Osteoblast (primary cell): ENCODE measurements around the gene PHYKPL. TPM values are rescaled to one million over a fixed set of nuclear protein-coding genes. Genes with fewer than 3 reads are reported as not detected.
A peak's percentile ranks its signal among the peaks of the same experiment; 100 is the strongest.

Experiments
- DNase-seq: peaks from one replicate; pipeline ENCODE4 v3.0.0; 2011; ENCODE audit warnings: low spot score, mixed read lengths; ENCODE audit not compliant: insufficient read length; ENCODE audit errors: missing footprints
- H2AFZ ChIP-seq: 2 replicates; pipeline ENCODE4 v1.6.0; 2011; ENCODE audit warnings: mild to moderate bottlenecking, low read length
- H3K27ac ChIP-seq: 2 replicates; pipeline ENCODE4 v1.5.1; 2011; ENCODE audit warnings: mild to moderate bottlenecking, low read depth, low read length, moderate library complexity
- H3K27me3 ChIP-seq: 2 replicates; pipeline ENCODE4 v1.6.0; 2012; ENCODE audit warnings: mild to moderate bottlenecking, control low read depth, inconsistent platforms, low read length, moderate library complexity; ENCODE audit not compliant: insufficient read depth
- H3K36me3 ChIP-seq: 2 replicates; pipeline ENCODE4 v1.5.1; 2011; ENCODE audit warnings: mild to moderate bottlenecking, low read length, control low read depth, moderate library complexity; ENCODE audit not compliant: insufficient read depth
- H3K4me1 ChIP-seq: 2 replicates; pipeline ENCODE4 v1.5.1; 2011; ENCODE audit warnings: mild to moderate bottlenecking, low read length, control low read depth, moderate library complexity; ENCODE audit not compliant: insufficient read depth
- H3K4me2 ChIP-seq: 2 replicates; pipeline ENCODE4 v1.6.0; 2011; ENCODE audit warnings: mild to moderate bottlenecking, low read length; ENCODE audit not compliant: insufficient read depth
- H3K4me3 ChIP-seq: fragments of 200-600 bp; sonication (generic); 3 replicates; pipeline ENCODE4 v1.5.1; 2012; ENCODE audit warnings: mild to moderate bottlenecking, low read length, inconsistent platforms; ENCODE audit not compliant: insufficient read depth
- H3K79me2 ChIP-seq: 2 replicates; pipeline ENCODE4 v1.6.0; 2012; ENCODE audit warnings: mild to moderate bottlenecking, low read length, control low read depth, inconsistent platforms; ENCODE audit not compliant: insufficient read depth
- H3K9me3 ChIP-seq: 2 replicates; pipeline ENCODE4 v1.5.1; 2011; ENCODE audit warnings: low read depth, low read length, control low read depth
- H4K20me1 ChIP-seq: 2 replicates; pipeline ENCODE4 v1.6.0; 2012; ENCODE audit warnings: mild to moderate bottlenecking, low read length, control low read depth; ENCODE audit not compliant: insufficient read depth
- CTCF ChIP-seq: IDR thresholded peaks from 2 replicates; pipeline ENCODE4 v1.5.1; 2011; ENCODE audit warnings: mild to moderate bottlenecking, low read depth, low read length, moderate library complexity; ENCODE audit errors: extremely low read depth
- total RNA-seq: library from RNA; depleted of rRNA; stranded (reverse); fragments of >200 nt; gene quantifications from 2 replicates; pipeline ENCODE4 v1.2.3, GENCODE V29; 2012

PHYKPL gene
- total RNA-seq, 1 donor, result 35.1 TPM

GRCh38 chr5:178236679-178237078, 4.1 kb upstream of the PHYKPL start:
- Histone ChIP-seq H4K20me1 (no peaks in the 10 kb centered on the region), H3K4me2 (no peak overlapping the region), H3K27me3 (no peaks in the 10 kb centered on the region), H3K27ac (no peak overlapping the region), H3K36me3 (no peaks in the 10 kb centered on the region), H3K79me2 (peaks cover 4% of the 10 kb centered on the region), H2AFZ (no peak overlapping the region), H3K4me1 (peaks cover 11% of the 10 kb centered on the region), H3K9me3 (no peaks in the 10 kb centered on the region), H3K4me3 (no peak overlapping the region)
- TF ChIP-seq CTCF, result no peak
- peak; percentile 1 for DNase-seq

- no peak overlapping the region for H3K27ac ChIP-seq
- H3K4me3 ChIP-seq, result no peak overlapping the region
- H3K9me3 ChIP-seq, result no peaks in the 10 kb centered on the region
- H3K4me2 ChIP-seq, result no peak overlapping the region
- TF ChIP-seq CTCF, result no peak
- no peak overlapping the region for H2AFZ ChIP-seq
- H3K27me3 ChIP-seq, result no peaks in the 10 kb centered on the region
- no peaks in the 10 kb centered on the region for H4K20me1 ChIP-seq
- H3K79me2 ChIP-seq, result peaks cover 10% of the 10 kb centered on the region
- no peak for DNase-seq
- H3K4me1 ChIP-seq, result peaks cover 16% of the 10 kb centered on the region
- H3K36me3 ChIP-seq, result no peaks in the 10 kb centered on the region
Measured at GRCh38 chr5:178236126-178236525, 3.5 kb upstream of the PHYKPL start.

- Histone ChIP-seq H4K20me1 (peaks cover 1% of the 10 kb centered on the region), H3K36me3 (no peaks in the 10 kb centered on the region), H3K79me2 (peaks cover 15% of the 10 kb centered on the region), H3K9me3 (no peaks in the 10 kb centered on the region), H3K4me1 (peaks cover 22% of the 10 kb centered on the region), H3K4me3 (no peak overlapping the region), H3K27me3 (no peaks in the 10 kb centered on the region), H3K27ac (no peak overlapping the region), H3K4me2 (no peak overlapping the region), H2AFZ (no peak overlapping the region)
- TF ChIP-seq CTCF, result no peak
- DNase-seq, result no peak
Measured at GRCh38 chr5:178235588-178235974, 3.0 kb upstream of the PHYKPL start.

GRCh38 chr5:178234750-178235587, 2.4 kb upstream of the PHYKPL start:
- peaks cover 21% of the 10 kb centered on the region for H3K79me2 ChIP-seq
- H3K4me2 ChIP-seq, result no peak overlapping the region
- no peak overlapping the region for H3K27ac ChIP-seq
- H3K36me3 ChIP-seq, result peaks cover 3% of the 10 kb centered on the region
- no peaks in the 10 kb centered on the region for H3K27me3 ChIP-seq
- peak; percentile 97 for DNase-seq
- peak; percentile 89 for TF ChIP-seq CTCF
- H3K4me1 ChIP-seq, result peaks cover 24% of the 10 kb centered on the region
- H4K20me1 ChIP-seq, result peaks cover 7% of the 10 kb centered on the region
- no peaks in the 10 kb centered on the region for H3K9me3 ChIP-seq
- H2AFZ ChIP-seq, result peak overlapping the region; percentile 26
- H3K4me3 ChIP-seq, result no peak overlapping the region
